GM18868 (cell line): ENCODE data around the gene ZMIZ1.

Experiments
- ATAC-seq: cut with Tn5 transposase; IDR thresholded peaks from one replicate; pipeline ENCODE4 v1.9.1; 2021; ENCODE audit warnings: mild to moderate bottlenecking, moderate library complexity; ENCODE audit not compliant: unreplicated experiment

The ZMIZ1 gene

GRCh38 chr10:79068562-79069324 is at the start of gene ZMIZ1:
ZMIZ1 (plus strand) TSS chr10:79068966; CDS start chr10:79201633, 132,667 bp downstream.
- ATAC-seq, result peak; percentile 56

- no peak for ATAC-seq
These were observed 49.2 kb upstream of the ZMIZ1 start for GRCh38 chr10:79019441-79020014.

- no peak for ATAC-seq
These were observed 48.7 kb upstream of the ZMIZ1 start for GRCh38 chr10:79020015-79020491.

GRCh38 chr10:79020605-79021004 is 48.2 kb upstream of the ZMIZ1 start:
- no peak for ATAC-seq

- ATAC-seq, result no peak
These were observed 47.3 kb upstream of the ZMIZ1 start for GRCh38 chr10:79021331-79021907.

- ATAC-seq, result no peak
These were observed 46.7 kb upstream of the ZMIZ1 start for GRCh38 chr10:79021948-79022499.

- ATAC-seq, result no peak
These were observed 46.1 kb upstream of the ZMIZ1 start for GRCh38 chr10:79022565-79023230.

- peak; percentile 64 for ATAC-seq
These were observed 45.3 kb upstream of the ZMIZ1 start for GRCh38 chr10:79023240-79024162.

GRCh38 chr10:79024296-79024695 is 44.5 kb upstream of the ZMIZ1 start:
- no peak for ATAC-seq

GRCh38 chr10:79024720-79025198 is 44.0 kb upstream of the ZMIZ1 start:
- no peak for ATAC-seq

GRCh38 chr10:79025199-79025832 is 43.5 kb upstream of the ZMIZ1 start:
- ATAC-seq, result no peak

- ATAC-seq, result no peak
These were observed 42.4 kb upstream of the ZMIZ1 start for GRCh38 chr10:79026341-79026761.

- ATAC-seq, result no peak
These were observed 42.0 kb upstream of the ZMIZ1 start for GRCh38 chr10:79026806-79027146.

- no peak for ATAC-seq
These were observed 41.4 kb upstream of the ZMIZ1 start for GRCh38 chr10:79027147-79028055.

GRCh38 chr10:79028056-79028430 is 40.7 kb upstream of the ZMIZ1 start:
- no peak for ATAC-seq

GRCh38 chr10:79028451-79029010 is 40.2 kb upstream of the ZMIZ1 start:
- ATAC-seq, result no peak

- ATAC-seq, result no peak
These were observed 39.0 kb upstream of the ZMIZ1 start for GRCh38 chr10:79029478-79030390.
